Measurements from ENCODE around the gene EP400.

EP400 gene

GRCh38 chr12:132125736-132126135 is 176.0 kb downstream of the EP400 start:
- no peak for DNase-seq

- no peak for DNase-seq
Measured at GRCh38 chr12:132127041-132127440, 177.3 kb downstream of the EP400 start.

GRCh38 chr12:132129007-132129406 is 179.3 kb downstream of the EP400 start:
- no peak for DNase-seq

- no peak for DNase-seq
Measured at GRCh38 chr12:132130690-132131089, 180.9 kb downstream of the EP400 start.

All from bone marrow (tissue), 2 donors.